K562 (cell line): ENCODE measurements around the gene LTN1. TPM values are rescaled to one million over a fixed set of nuclear protein-coding genes. Genes with fewer than 3 reads are reported as not detected.
A peak's percentile ranks its signal among the peaks of the same experiment; 100 is the strongest.

Experiments used
- BDP1 ChIP-seq: IDR thresholded peaks from 3 replicates; pipeline ENCODE4 v1.6.1; 2011; ENCODE audit not compliant: insufficient read length, insufficient read depth
- DMBX1 ChIP-seq: fragments of 250-450 bp; sonication (Bioruptor Pico); IDR thresholded peaks from 2 replicates; pipeline ENCODE4 v1.8.0; 2022; ENCODE audit warnings: inconsistent platforms, mild to moderate bottlenecking, moderate library complexity, borderline replicate concordance
- ELF4 ChIP-seq: fragments of 450-650 bp; formaldehyde crosslinking; IDR thresholded peaks from 2 replicates; pipeline ENCODE4 v1.4.0; 2022; ENCODE audit warnings: missing genetic modification characterization
- HDAC1 ChIP-seq, 2 experiments: fragments of 450-650 bp; IDR thresholded peaks; 2 replicates each; pipeline ENCODE4 v1.6.1; 2016 to 2017; ENCODE audit warnings: inconsistent platforms in 1 of 2, mild to moderate bottlenecking in 1 of 2, moderate library complexity in 1 of 2
- SREBF2 ChIP-seq: sonication (generic); formaldehyde crosslinking; IDR thresholded peaks from 2 replicates; pipeline ENCODE4 v1.4.0; 2020; ENCODE audit warnings: mild to moderate bottlenecking, missing genetic modification reagents
- XRCC5 ChIP-seq: fragments of 200-400 bp; formaldehyde crosslinking; IDR thresholded peaks from 2 replicates; pipeline ENCODE4 v1.6.1; 2017; ENCODE audit warnings: low read depth, mild to moderate bottlenecking, low read length
- ZNF324 ChIP-seq: fragments of 250-450 bp; sonication (Bioruptor Pico); IDR thresholded peaks from 2 replicates; pipeline ENCODE4 v1.4.0; 2020; ENCODE audit warnings: mild to moderate bottlenecking
- ZNF507 ChIP-seq: conservative IDR thresholded peaks from 2 replicates; pipeline ENCODE4 v1.6.1; 2017; ENCODE audit warnings: missing genetic modification characterization, missing compliant biosample characterization
- polyA plus RNA-seq, 8 experiments: library from polyadenylated mRNA; depleted of rRNA in 4 of 8; stranded (reverse) in 5 of 8; unstranded in 3 of 8; fragments of >200 nt; fragmentation: Nextera tagmentation in 2 of 8; fragmentation: Illumina TruSeq in 1 of 8; extraction: Ambion mirVana in 2 of 8; extraction: Trizol in 1 of 8; gene quantifications; 2 replicates each; pipeline versions ENCODE4 v1.2.1 to v1.2.3, GENCODE V29; 2011 to 2014; ENCODE audit warnings: inconsistent platforms in 1 of 8, missing spikeins in 1 of 8
- total RNA-seq, 7 experiments: library from RNA; depleted of rRNA in 6 of 7; stranded (reverse); fragments of >200 nt in 6 of 7; fragmentation: Illumina TruSeq in 2 of 7; extraction: Trizol in 2 of 7; gene quantifications; 2 replicates each; pipeline versions ENCODE4 v1.2.1 to v1.2.3, GENCODE V29; 2011 to 2021; ENCODE audit warnings: low replicate concordance in 1 of 7
- TF ChIP-seq, protein P1 (sequence below): fragments of 200-600 bp; sonication (generic); IDR thresholded peaks from one replicate; pipeline ENCODE4 v1.6.1; 2012; ENCODE audit warnings: mild to moderate bottlenecking, low read depth, low read length, inconsistent platforms
- TF ChIP-seq, protein P2 (sequence below): sonication (generic); formaldehyde crosslinking; IDR thresholded peaks from 2 replicates; pipeline ENCODE4 v1.8.0; 2022; ENCODE audit warnings: mild to moderate bottlenecking, low read depth, missing genetic modification reagents
- TF ChIP-seq, protein P3 (sequence below): fragments of 450-650 bp; formaldehyde crosslinking; IDR thresholded peaks from 2 replicates; pipeline ENCODE4 v1.4.0; 2020; ENCODE audit warnings: mild to moderate bottlenecking, moderate library complexity
- TF ChIP-seq, protein P4 (sequence below), 2 experiments: IDR thresholded peaks; 2 replicates each; pipeline ENCODE4 v1.6.1; 2011; ENCODE audit warnings: borderline replicate concordance in 1 of 2, control low read depth in 1 of 2, low read depth in 1 of 2, low read length in 1 of 2, mild to moderate bottlenecking in 1 of 2, mixed read lengths in 1 of 2, moderate library complexity in 1 of 2; ENCODE audit not compliant: insufficient read depth in 1 of 2, insufficient read length in 1 of 2, poor library complexity in 1 of 2, severe bottlenecking in 1 of 2; ENCODE audit errors: extremely low read depth in 1 of 2

Gene LTN1
- total and polyA plus RNA-seq, 9 of the 15 experiments (the other 6 are each of a cell fraction or from before 2014, with no cell fraction given) = 15.7 to 49.6 (median 28.7) TPM

DNA sequence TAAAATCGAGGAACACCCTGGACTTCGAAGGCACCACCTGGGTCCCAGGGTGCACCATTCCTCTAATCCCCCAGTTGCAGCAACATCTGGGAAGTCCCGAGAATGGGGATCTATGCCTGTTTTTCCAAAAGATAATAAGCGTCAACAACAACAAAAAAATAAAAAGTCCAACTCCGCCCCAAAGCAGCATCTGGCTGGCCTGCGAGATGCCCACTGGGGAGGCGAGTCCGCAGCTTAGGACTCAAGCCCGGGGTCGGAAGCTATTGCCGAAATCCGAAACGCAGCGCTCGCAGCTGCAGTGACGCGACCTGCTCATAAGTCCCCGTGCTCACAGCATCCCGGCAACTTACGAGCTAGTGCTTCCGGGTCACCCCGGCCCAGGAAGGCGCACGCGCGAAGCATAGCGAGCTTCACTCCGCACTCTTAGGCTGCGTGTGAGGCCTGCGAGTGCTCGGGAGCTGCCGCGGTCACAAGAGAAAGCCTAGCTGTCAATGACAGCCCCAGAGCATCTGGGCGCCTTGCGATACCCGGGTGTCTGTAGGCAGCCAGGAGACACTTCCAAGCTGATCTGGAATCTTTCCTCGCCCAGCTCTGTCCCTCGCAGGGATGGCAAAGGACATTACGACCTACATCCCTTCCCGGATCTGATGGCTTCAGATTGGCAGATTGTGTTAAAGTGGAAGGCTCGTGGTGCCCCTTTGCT is 9.9 kb upstream of the LTN1 start (continued):
- TF ChIP-seq, protein P1, sequence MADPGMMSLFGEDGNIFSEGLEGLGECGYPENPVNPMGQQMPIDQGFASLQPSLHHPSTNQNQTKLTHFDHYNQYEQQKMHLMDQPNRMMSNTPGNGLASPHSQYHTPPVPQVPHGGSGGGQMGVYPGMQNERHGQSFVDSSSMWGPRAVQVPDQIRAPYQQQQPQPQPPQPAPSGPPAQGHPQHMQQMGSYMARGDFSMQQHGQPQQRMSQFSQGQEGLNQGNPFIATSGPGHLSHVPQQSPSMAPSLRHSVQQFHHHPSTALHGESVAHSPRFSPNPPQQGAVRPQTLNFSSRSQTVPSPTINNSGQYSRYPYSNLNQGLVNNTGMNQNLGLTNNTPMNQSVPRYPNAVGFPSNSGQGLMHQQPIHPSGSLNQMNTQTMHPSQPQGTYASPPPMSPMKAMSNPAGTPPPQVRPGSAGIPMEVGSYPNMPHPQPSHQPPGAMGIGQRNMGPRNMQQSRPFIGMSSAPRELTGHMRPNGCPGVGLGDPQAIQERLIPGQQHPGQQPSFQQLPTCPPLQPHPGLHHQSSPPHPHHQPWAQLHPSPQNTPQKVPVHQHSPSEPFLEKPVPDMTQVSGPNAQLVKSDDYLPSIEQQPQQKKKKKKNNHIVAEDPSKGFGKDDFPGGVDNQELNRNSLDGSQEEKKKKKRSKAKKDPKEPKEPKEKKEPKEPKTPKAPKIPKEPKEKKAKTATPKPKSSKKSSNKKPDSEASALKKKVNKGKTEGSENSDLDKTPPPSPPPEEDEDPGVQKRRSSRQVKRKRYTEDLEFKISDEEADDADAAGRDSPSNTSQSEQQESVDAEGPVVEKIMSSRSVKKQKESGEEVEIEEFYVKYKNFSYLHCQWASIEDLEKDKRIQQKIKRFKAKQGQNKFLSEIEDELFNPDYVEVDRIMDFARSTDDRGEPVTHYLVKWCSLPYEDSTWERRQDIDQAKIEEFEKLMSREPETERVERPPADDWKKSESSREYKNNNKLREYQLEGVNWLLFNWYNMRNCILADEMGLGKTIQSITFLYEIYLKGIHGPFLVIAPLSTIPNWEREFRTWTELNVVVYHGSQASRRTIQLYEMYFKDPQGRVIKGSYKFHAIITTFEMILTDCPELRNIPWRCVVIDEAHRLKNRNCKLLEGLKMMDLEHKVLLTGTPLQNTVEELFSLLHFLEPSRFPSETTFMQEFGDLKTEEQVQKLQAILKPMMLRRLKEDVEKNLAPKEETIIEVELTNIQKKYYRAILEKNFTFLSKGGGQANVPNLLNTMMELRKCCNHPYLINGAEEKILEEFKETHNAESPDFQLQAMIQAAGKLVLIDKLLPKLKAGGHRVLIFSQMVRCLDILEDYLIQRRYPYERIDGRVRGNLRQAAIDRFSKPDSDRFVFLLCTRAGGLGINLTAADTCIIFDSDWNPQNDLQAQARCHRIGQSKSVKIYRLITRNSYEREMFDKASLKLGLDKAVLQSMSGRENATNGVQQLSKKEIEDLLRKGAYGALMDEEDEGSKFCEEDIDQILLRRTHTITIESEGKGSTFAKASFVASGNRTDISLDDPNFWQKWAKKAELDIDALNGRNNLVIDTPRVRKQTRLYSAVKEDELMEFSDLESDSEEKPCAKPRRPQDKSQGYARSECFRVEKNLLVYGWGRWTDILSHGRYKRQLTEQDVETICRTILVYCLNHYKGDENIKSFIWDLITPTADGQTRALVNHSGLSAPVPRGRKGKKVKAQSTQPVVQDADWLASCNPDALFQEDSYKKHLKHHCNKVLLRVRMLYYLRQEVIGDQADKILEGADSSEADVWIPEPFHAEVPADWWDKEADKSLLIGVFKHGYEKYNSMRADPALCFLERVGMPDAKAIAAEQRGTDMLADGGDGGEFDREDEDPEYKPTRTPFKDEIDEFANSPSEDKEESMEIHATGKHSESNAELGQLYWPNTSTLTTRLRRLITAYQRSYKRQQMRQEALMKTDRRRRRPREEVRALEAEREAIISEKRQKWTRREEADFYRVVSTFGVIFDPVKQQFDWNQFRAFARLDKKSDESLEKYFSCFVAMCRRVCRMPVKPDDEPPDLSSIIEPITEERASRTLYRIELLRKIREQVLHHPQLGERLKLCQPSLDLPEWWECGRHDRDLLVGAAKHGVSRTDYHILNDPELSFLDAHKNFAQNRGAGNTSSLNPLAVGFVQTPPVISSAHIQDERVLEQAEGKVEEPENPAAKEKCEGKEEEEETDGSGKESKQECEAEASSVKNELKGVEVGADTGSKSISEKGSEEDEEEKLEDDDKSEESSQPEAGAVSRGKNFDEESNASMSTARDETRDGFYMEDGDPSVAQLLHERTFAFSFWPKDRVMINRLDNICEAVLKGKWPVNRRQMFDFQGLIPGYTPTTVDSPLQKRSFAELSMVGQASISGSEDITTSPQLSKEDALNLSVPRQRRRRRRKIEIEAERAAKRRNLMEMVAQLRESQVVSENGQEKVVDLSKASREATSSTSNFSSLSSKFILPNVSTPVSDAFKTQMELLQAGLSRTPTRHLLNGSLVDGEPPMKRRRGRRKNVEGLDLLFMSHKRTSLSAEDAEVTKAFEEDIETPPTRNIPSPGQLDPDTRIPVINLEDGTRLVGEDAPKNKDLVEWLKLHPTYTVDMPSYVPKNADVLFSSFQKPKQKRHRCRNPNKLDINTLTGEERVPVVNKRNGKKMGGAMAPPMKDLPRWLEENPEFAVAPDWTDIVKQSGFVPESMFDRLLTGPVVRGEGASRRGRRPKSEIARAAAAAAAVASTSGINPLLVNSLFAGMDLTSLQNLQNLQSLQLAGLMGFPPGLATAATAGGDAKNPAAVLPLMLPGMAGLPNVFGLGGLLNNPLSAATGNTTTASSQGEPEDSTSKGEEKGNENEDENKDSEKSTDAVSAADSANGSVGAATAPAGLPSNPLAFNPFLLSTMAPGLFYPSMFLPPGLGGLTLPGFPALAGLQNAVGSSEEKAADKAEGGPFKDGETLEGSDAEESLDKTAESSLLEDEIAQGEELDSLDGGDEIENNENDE = no peak
- no peak for TF ChIP-seq XRCC5
- peak; percentile 14 to 90; a peak in 2 of 4 replicates for TF ChIP-seq HDAC1 (IDR thresholded peaks at IDR 0.05)
- TF ChIP-seq ELF4 (CRISPR knock-in tag) = no peak
- no peak; the same call in none of the 2 replicates for TF ChIP-seq DMBX1 (CRISPR knock-in tag)
- no peak for TF ChIP-seq ZNF507
- TF ChIP-seq, protein P2, sequence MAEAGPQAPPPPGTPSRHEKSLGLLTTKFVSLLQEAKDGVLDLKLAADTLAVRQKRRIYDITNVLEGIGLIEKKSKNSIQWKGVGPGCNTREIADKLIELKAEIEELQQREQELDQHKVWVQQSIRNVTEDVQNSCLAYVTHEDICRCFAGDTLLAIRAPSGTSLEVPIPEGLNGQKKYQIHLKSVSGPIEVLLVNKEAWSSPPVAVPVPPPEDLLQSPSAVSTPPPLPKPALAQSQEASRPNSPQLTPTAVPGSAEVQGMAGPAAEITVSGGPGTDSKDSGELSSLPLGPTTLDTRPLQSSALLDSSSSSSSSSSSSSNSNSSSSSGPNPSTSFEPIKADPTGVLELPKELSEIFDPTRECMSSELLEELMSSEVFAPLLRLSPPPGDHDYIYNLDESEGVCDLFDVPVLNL = peak; percentile 70
- TF ChIP-seq ZNF324 (CRISPR knock-in tag) = no peak
- peak; percentile 91 for TF ChIP-seq SREBF2 (CRISPR knock-in tag)
- TF ChIP-seq, protein P3, sequence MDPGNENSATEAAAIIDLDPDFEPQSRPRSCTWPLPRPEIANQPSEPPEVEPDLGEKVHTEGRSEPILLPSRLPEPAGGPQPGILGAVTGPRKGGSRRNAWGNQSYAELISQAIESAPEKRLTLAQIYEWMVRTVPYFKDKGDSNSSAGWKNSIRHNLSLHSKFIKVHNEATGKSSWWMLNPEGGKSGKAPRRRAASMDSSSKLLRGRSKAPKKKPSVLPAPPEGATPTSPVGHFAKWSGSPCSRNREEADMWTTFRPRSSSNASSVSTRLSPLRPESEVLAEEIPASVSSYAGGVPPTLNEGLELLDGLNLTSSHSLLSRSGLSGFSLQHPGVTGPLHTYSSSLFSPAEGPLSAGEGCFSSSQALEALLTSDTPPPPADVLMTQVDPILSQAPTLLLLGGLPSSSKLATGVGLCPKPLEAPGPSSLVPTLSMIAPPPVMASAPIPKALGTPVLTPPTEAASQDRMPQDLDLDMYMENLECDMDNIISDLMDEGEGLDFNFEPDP (CRISPR knock-in tag) = no peak
- no peak for TF ChIP-seq BDP1
- TF ChIP-seq, protein P4, sequence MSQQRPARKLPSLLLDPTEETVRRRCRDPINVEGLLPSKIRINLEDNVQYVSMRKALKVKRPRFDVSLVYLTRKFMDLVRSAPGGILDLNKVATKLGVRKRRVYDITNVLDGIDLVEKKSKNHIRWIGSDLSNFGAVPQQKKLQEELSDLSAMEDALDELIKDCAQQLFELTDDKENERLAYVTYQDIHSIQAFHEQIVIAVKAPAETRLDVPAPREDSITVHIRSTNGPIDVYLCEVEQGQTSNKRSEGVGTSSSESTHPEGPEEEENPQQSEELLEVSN (IDR thresholded peaks at IDR 0.05; ENCODE audit: borderline replicate concordance in 1 of 2, extremely low read depth in 1 of 2, insufficient read depth in 1 of 2, insufficient read length in 1 of 2, low read depth in 1 of 2, low read length in 1 of 2, poor library complexity in 1 of 2, severe bottlenecking in 1 of 2) = peak; percentile 97 to 98
